Subcutaneous adipose tissue (tissue), 4 donors: ENCODE results near the gene ISCA1. TPM values are rescaled to one million over a fixed set of nuclear protein-coding genes. Genes with fewer than 3 reads are reported as not detected.

Source experiments
- CTCF ChIP-seq: fragments of 450-650 bp; IDR thresholded peaks from one replicate; pipeline ENCODE4 v1.5.1; 2016; ENCODE audit warnings: low read depth, mild to moderate bottlenecking, control low read depth, antibody characterized with exemption, moderate library complexity
- total RNA-seq, 4 donors: library from RNA; depleted of rRNA; stranded (reverse); fragments of >200 nt; gene quantifications; one replicate each; pipeline ENCODE4 v1.1.0, GENCODE V29; 2016

ISCA1 gene
- 10 to 100 TPM; 38.9 to 96.7 (median 39.8) TPM for total RNA-seq

GRCh38 chr9:86282077-86282978 lies at the start of gene ISCA1:
TSS of gene ISCA1 (minus strand) at chr9:86282538. CDS start at chr9:86282458, 80 bp downstream.
- no peak for TF ChIP-seq CTCF

DNA sequence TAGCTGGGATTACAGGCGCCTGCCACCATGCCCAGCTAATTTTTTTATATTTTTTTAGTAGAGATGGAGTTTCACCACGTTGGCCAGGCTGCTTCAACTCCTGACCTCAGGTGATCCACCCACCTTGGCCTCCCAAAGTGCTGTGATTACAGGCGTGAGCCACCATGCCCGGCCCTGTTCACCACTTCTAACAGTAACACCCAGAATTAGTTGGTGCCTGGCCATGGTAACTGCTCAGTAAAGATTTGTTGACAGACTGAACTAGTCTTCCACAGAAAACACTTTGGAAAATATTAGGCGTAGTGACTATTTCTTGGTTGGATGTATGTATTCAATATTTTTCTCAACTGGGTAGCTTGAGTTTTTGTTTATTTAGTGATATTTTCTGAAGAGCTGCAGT lies 47.8 kb upstream of the ISCA1 start:
- no peak for TF ChIP-seq CTCF

DNA sequence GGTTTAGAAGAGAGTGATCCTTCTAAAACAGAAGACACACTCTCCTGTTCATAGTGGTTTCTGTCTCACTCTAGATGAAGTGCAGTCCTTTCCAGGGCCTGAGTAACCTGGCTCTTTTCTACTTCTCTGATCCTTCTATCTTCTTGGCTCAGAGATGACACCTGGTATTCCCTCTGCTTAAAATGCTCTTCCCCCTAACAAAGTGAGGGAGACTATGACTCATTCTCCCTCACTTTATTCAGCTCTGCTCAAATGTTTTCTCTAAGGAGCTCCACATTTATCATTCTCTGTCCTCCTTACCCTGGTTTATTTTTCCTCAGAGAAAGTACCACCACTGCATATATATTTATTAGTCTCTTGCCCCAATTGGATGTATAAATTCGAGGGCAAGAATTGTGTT lies 47.3 kb upstream of the ISCA1 start:
- TF ChIP-seq CTCF: no peak

DNA sequence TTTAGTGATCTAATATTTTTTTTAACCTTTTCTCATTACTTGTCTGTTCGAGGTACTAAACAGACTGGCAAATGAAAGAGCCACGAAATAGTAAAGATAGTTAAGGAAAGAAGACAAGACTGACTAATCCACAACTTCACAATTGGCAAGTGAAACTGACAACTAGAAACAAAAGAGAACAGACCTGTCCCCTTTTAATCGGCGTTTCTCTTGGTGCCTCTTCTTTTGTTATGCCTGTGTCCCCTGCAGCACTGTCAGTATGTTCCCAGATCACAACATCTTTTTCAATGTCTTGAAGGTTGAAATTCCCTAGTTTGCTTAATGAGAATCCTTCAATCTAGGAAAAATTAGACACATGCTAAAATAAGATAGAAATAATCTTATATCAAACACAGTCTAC lies 45.8 kb upstream of the ISCA1 start:
- TF ChIP-seq CTCF: no peak

- no peak for TF ChIP-seq CTCF
Observed at GRCh38 chr9:86326536-86326935, 44.2 kb upstream of the ISCA1 start.

GRCh38 chr9:86324901-86325300 lies 42.6 kb upstream of the ISCA1 start:
- no peak for TF ChIP-seq CTCF

DNA sequence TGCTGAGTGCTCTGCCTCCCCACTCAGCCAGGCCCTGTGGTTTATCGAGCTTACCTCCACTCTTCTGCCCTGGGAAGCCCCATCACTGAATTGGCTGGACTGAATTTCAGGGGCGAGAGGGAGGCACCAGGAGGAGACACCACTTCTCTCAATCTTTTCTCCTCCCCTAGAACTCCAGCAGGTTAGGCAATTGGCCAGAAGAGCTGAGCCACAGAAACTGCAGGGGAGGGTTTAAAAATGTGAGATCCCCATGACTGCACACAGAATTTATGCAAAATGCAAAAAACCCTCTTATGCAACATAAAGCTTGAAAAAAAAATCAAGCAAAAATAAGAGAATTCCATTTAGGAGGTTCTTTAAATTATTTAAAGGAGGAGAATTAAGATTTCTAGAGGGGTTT lies 42.0 kb upstream of the ISCA1 start:
- no peak for TF ChIP-seq CTCF
